K562 (cell line): Measurements from ENCODE around the gene RGS14. TPM values are rescaled to one million over a fixed set of nuclear protein-coding genes. Genes with fewer than 3 reads are reported as not detected.

Source experiments
- BCL6 ChIP-seq: fragments of 250-450 bp; sonication (Bioruptor Pico); IDR thresholded peaks from 2 replicates; pipeline ENCODE4 v1.4.0; 2020
- CBX2 ChIP-seq: fragments of 200-600 bp; sonication (generic); IDR thresholded peaks from one replicate; pipeline ENCODE4 v1.6.1; 2012; ENCODE audit warnings: mild to moderate bottlenecking, low read length, inconsistent platforms; ENCODE audit not compliant: insufficient read depth, poor library complexity, severe bottlenecking
- DACH1 ChIP-seq: fragments of 450-650 bp; IDR thresholded peaks from 2 replicates; pipeline ENCODE4 v1.6.1; 2018; ENCODE audit not compliant: partially characterized antibody
- L3MBTL2 ChIP-seq: fragments of 450-650 bp; IDR thresholded peaks from 2 replicates; pipeline ENCODE4 v1.6.1; 2016; ENCODE audit warnings: mild to moderate bottlenecking, moderate library complexity
- SREBF1 ChIP-seq: fragments of 150-350 bp; IDR thresholded peaks from 2 replicates; pipeline ENCODE4 v1.6.1; 2014; ENCODE audit warnings: antibody characterized with exemption, low read depth, low read length, borderline replicate concordance
- TAF9B ChIP-seq: fragments of 450-650 bp; IDR thresholded peaks from 2 replicates; pipeline ENCODE4 v1.6.1; 2018; ENCODE audit warnings: mild to moderate bottlenecking; ENCODE audit not compliant: partially characterized antibody
- polyA plus RNA-seq, 8 experiments: library from polyadenylated mRNA; depleted of rRNA in 4 of 8; stranded (reverse) in 5 of 8; unstranded in 3 of 8; fragments of >200 nt; fragmentation: Nextera tagmentation in 2 of 8; fragmentation: Illumina TruSeq in 1 of 8; extraction: Ambion mirVana in 2 of 8; extraction: Trizol in 1 of 8; gene quantifications; 2 replicates each; pipeline versions ENCODE4 v1.2.1 to v1.2.3, GENCODE V29; 2011 to 2014; ENCODE audit warnings: inconsistent platforms in 1 of 8, missing spikeins in 1 of 8
- total RNA-seq, 7 experiments: library from RNA; depleted of rRNA in 6 of 7; stranded (reverse); fragments of >200 nt in 6 of 7; fragmentation: Illumina TruSeq in 2 of 7; extraction: Trizol in 2 of 7; gene quantifications; 2 replicates each; pipeline versions ENCODE4 v1.2.1 to v1.2.3, GENCODE V29; 2011 to 2021; ENCODE audit warnings: low replicate concordance in 1 of 7
- TF ChIP-seq, protein P1 (sequence below): fragments of 250-450 bp; sonication (Bioruptor Pico); IDR thresholded peaks from 2 replicates; pipeline ENCODE4 v1.5.0; 2021; ENCODE audit warnings: mild to moderate bottlenecking, borderline replicate concordance
- TF ChIP-seq, protein P2 (sequence below): fragments of 450-650 bp; IDR thresholded peaks from 2 replicates; pipeline ENCODE4 v1.6.1; 2017; ENCODE audit warnings: antibody characterized with exemption, mild to moderate bottlenecking

Gene RGS14
- total and polyA plus RNA-seq, 9 of the 15 experiments (the other 6 are each of a cell fraction or from before 2014, with no cell fraction given) = 0.28 to 75.9 (median 34.5) TPM

DNA sequence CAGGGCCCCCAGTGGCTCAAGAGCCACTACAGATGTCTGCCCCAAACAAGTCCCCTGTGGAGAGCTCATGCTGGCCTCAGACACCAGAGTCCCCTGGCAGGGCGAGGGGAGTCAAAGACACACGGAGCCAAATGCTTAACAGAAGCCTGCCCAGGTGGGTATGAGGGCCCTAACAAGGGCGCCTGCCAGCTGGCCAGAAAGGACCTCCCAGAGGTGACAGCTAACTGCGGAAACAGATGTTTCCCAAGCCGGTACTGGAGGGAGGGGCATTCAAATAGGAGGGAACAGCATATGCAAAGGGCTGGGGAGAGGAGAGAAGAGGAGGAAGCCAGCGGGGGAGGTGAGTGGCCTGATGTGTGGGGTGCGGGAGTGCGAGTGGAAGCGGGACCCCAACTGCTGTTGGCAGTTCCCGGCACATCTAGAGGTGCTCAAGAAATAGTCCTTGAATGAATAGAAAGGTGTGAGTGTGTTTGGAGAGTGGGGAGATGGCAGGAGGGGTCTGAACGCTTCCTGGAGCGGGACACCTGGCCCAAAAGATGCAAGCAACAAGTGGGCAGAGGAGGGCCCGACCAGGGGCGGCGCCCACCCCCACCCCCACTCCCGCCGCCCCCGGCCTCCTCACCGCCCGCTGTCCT lies 46.9 kb upstream of the RGS14 start (continued):
- TF ChIP-seq, protein P1, sequence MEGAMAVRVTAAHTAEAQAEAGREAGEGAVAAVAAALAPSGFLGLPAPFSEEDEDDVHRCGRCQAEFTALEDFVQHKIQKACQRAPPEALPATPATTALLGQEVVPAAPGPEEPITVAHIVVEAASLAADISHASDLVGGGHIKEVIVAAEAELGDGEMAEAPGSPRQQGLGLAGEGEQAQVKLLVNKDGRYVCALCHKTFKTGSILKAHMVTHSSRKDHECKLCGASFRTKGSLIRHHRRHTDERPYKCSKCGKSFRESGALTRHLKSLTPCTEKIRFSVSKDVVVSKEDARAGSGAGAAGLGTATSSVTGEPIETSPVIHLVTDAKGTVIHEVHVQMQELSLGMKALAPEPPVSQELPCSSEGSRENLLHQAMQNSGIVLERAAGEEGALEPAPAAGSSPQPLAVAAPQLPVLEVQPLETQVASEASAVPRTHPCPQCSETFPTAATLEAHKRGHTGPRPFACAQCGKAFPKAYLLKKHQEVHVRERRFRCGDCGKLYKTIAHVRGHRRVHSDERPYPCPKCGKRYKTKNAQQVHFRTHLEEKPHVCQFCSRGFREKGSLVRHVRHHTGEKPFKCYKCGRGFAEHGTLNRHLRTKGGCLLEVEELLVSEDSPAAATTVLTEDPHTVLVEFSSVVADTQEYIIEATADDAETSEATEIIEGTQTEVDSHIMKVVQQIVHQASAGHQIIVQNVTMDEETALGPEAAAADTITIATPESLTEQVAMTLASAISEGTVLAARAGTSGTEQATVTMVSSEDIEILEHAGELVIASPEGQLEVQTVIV (CRISPR knock-in tag) = no peak
- TF ChIP-seq SREBF1 (no peak), TAF9B (no peak), L3MBTL2 (no peak), DACH1 (peak; percentile 57), CBX2 (no peak), BCL6 (CRISPR knock-in tag) (no peak)
- TF ChIP-seq, protein P2, sequence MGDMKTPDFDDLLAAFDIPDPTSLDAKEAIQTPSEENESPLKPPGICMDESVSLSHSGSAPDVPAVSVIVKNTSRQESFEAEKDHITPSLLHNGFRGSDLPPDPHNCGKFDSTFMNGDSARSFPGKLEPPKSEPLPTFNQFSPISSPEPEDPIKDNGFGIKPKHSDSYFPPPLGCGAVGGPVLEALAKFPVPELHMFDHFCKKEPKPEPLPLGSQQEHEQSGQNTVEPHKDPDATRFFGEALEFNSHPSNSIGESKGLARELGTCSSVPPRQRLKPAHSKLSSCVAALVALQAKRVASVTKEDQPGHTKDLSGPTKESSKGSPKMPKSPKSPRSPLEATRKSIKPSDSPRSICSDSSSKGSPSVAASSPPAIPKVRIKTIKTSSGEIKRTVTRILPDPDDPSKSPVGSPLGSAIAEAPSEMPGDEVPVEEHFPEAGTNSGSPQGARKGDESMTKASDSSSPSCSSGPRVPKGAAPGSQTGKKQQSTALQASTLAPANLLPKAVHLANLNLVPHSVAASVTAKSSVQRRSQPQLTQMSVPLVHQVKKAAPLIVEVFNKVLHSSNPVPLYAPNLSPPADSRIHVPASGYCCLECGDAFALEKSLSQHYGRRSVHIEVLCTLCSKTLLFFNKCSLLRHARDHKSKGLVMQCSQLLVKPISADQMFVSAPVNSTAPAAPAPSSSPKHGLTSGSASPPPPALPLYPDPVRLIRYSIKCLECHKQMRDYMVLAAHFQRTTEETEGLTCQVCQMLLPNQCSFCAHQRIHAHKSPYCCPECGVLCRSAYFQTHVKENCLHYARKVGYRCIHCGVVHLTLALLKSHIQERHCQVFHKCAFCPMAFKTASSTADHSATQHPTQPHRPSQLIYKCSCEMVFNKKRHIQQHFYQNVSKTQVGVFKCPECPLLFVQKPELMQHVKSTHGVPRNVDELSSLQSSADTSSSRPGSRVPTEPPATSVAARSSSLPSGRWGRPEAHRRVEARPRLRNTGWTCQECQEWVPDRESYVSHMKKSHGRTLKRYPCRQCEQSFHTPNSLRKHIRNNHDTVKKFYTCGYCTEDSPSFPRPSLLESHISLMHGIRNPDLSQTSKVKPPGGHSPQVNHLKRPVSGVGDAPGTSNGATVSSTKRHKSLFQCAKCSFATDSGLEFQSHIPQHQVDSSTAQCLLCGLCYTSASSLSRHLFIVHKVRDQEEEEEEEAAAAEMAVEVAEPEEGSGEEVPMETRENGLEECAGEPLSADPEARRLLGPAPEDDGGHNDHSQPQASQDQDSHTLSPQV = no peak
